ENCODE results near the gene IL13.

- TF ChIP-seq EZH2 (IDR thresholded peaks at IDR 0.05; ENCODE audit: borderline replicate concordance, low read depth, low read length, severe bottlenecking) (no peak), CTCF (IDR thresholded peaks at IDR 0.05; ENCODE audit: borderline replicate concordance, extremely low read depth, low read length, poor library complexity, severe bottlenecking) (no peak)
These were observed 13.0 kb downstream of the IL13 start for GRCh38 chr5:132671000-132671399.
